ENCODE results near the gene NXT1.
"Not testable (repeated sequence)": the region's sequence is repeated elsewhere in the genome, so short reads cannot be mapped to it uniquely, and the experiment has no call there.

NXT1 gene

GRCh38 chr20:23331450-23332350 lies 18.9 kb upstream of the NXT1 start:
- no peak for DNase-seq (ENCODE audit: low read depth)

- no peak for DNase-seq (ENCODE audit: low read depth)
Measured at GRCh38 chr20:23332467-23332866, 18.1 kb upstream of the NXT1 start.

GRCh38 chr20:23334111-23334510 lies 16.5 kb upstream of the NXT1 start:
- DNase-seq (ENCODE audit: low read depth), result no peak

- no peak for DNase-seq (ENCODE audit: low read depth)
Measured at GRCh38 chr20:23335521-23335920, 15.1 kb upstream of the NXT1 start.

GRCh38 chr20:23336476-23336875 lies 14.1 kb upstream of the NXT1 start:
- no peak for DNase-seq (ENCODE audit: low read depth)

DNA sequence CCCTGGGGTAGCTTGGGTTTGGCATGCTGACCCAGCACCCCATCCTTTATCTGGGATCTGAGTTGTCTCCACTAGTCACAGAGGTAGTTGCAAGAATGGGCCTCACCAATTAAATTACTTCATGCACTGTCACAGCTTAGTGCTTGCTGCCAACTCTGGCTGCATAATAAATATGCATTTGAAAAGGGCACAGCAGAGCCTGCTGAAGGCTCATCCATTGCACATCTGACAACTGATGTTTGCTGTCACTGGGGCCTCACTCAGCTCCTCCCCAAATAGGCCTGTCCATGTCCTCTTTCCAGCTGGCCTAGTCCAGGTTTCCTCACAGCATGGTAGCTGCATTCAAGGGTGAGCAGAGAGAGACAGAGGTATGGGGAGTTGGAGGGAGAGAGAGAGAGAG lies 13.3 kb upstream of the NXT1 start:
- DNase-seq (ENCODE audit: low read depth), result no peak

DNA sequence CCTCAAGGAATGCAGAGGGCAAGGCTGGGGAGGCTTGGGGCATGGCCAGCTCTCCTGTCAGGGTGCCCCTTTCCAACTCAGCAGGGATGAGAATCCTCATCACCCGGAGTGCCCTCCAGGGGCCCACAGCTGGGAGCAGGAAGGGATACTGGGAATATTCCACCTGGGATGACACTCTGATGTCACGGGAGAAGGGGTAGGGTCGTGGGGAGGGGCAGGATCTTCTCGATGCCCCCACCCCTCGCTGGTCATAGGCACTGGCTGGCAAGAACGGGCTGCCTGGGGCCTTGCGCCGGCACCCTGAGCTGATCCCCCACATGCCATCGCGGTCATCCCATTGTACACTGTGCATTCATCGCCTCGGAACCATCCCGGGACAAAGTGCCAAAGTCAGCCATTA lies 10.6 kb upstream of the NXT1 start:
- no peak for DNase-seq (ENCODE audit: low read depth)

GRCh38 chr20:23340524-23340923 lies 10.1 kb upstream of the NXT1 start:
- DNase-seq (ENCODE audit: low read depth), result peak; percentile 31

DNA sequence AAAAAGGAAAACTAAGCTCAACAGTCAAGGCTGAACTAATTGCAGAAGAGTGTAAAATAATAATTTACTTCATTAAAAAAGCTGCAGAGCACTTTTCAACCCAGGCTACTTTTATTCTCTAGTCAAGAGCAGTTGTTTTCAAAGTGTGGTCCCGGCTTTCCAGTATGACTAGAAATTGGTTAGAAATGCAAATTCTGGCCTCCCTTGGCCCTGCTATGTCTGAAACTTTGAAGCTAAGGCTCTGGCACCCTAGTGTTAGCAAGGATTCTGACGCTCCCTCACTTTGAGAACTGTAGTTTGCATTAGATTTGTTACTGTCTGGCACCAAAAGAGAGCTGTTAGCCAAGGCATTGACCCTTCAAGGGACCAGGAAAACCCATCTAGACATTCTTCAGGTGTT lies 9.5 kb upstream of the NXT1 start:
- DNase-seq (ENCODE audit: low read depth), result no peak

DNA sequence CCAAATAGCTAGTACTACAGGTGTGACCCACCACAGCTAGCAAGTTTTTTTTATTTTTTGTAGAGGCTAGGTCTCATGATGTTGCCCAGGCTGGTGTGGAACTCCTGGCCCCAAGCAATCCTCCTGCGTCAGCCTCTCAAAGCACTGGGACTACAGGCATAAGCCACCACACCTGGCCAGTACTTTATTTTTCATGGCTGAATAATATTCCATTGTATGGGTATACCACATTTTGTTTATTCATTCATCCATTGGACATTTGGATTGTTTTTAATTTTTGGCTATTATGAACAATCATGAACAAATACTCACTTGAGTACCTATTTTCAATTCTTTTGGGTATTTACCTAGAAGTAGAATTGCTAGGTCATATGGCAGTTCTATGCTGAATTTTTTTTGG lies 7.0 kb upstream of the NXT1 start:
- no peak for DNase-seq (ENCODE audit: low read depth)

DNA sequence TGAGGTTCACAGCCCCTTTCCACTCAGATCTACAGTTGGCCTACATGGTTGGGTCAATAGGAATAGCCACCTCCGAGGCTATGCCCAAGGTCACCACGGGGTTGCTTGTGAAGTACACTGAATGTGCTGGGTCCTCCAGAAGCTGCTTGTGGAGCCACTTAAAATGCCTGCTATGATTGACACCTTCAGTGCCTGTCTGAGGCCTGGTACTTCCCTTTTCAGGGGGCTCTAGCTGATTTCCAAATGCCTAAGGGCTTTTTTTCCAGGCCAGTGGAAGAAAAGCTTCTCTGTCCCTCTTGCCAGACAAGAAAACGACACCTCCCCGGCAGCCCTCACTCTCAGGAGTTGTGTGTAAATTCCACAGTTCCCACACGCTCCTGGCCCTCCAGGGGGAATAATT lies 6.3 kb upstream of the NXT1 start:
- no peak for DNase-seq (ENCODE audit: low read depth)

GRCh38 chr20:23346002-23346401 lies 4.6 kb upstream of the NXT1 start:
- DNase-seq (ENCODE audit: low read depth), result no peak

DNA sequence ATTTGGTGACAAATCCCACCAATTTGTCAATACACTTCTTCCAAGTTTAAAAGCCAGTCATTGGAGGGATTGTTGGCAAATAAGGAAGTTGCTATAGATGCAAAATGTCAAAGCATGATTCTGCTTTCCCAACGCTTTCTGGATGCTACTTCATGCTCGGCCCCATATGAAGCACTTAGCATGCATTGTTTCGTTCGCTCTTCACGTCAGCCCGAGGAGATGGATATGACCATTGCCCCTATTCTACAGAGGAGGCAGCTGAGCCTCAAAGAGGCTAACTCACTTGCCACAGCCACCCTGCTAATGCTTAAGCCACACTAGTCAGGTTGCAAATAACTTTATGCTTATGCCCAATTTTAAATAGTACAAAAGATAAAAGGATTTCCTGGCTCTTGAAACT lies 2.8 kb upstream of the NXT1 start:
- DNase-seq (ENCODE audit: low read depth), result no peak

DNA sequence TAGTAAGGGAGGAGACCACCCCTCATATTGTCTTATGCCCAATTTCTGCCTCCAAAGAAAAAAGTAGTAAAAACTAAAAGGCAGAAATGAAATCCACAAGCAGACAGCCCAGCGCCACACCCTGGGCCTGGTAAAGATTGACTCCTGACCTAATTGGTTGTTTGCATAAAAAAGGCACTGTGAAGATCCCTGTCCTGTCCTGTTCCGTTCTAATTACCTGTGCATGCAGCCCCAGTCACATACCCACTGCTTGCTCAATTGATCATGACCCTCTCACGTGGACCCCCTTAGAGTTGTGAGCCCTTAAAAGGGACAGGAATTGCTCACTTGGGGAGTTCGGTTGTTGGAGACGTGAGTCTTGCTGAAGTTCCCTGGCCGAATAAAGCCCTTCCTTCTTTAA lies 2.1 kb upstream of the NXT1 start:
- DNase-seq (ENCODE audit: low read depth), result not testable (repeated sequence)

DNA sequence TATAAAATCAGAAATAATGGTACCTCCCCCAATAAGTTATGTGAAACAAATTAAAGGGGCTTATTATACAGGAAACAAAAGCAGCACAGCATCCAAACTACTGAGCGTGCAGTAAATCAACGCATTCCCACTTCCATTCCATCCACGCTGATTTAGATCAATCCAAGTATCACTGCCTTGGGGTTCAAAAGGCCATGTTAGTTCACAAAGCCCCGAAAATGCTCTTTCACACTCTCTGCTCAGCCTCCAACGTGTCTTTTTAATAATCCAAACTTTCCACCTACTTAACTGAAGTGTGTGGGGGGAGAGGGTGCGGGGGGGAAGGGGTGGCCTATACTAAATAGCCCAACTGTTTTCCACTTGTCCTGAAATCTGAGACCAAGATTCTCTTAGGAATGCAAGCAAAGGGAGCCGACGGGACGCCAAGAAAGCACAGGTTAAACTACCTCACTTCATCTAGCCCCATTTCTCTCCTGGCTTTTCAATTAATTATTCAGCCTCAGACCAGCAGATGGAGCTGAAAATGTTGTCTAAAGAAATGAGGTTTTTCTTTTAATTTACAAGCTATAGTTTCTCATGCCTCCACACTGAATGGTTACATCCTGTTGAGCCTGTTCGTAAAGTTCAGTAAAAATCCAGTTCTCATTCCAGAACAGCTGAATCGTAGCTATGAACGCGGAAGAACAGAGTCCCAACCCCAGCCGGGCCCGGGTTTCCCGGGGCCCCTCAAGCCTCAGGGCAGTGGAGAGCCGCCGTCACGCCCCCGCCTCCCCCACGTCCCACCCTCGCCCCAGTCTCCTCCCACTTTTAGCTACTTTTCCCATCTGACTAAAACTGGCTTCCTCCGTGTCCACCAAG lies 1.0 kb upstream of the NXT1 start:
- no peak for DNase-seq (ENCODE audit: low read depth)

- DNase-seq (ENCODE audit: low read depth), result no peak
Measured at GRCh38 chr20:23350904-23351838, 580 bp downstream of the NXT1 start.

- DNase-seq (ENCODE audit: low read depth), result no peak
Measured at GRCh38 chr20:23356203-23356602, 5.6 kb downstream of the NXT1 start.

GRCh38 chr20:23357767-23358562 lies 7.4 kb downstream of the NXT1 start:
- DNase-seq (ENCODE audit: low read depth), result peak; percentile 100

GRCh38 chr20:23358563-23358906 lies 7.9 kb downstream of the NXT1 start:
- DNase-seq (ENCODE audit: low read depth), result no peak

DNA sequence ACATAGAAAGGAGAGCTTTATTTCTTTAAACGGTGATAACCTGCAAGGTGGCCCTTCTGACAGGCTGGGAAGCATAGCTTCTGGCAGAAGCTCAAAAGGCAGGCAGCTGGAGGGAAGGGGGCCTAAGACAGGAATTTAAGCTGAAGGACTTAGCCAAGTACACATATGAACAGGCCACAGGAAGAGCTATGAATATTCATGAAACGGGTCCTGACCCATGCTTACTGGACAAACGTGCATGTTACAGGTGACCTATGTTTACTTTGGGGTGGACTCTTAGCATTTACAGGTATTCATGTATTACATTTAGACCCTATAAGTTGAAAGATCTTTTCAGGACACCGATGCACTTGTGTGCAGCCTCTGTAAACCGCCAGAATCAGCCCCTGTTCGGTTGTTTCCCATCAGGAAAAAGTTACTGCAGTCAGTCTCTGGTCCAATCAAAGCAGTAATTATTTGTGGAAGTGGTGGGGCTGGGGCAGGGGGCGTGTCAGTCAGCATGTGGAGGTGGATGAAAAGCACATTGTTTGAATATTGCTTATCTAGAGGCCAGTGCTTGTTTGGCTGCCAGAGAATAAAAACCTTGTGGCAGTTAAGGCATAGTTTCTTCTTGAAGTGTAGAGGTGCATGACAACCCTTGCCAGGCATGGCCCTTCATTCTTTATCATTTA lies 8.5 kb downstream of the NXT1 start:
- DNase-seq (ENCODE audit: low read depth), result no peak

GRCh38 chr20:23360531-23360930 lies 9.9 kb downstream of the NXT1 start:
- no peak for DNase-seq (ENCODE audit: low read depth)
